Fibroblast of pulmonary artery (primary cell): ENCODE measurements around the gene DHCR24.

Source experiments
- DNase-seq: peaks from one replicate; pipeline ENCODE4 v3.0.0-alpha.2; 2010; ENCODE audit warnings: low read depth
- H3K4me3 ChIP-seq: replicated peaks from 2 replicates; pipeline ENCODE4 v1.5.1; 2011; ENCODE audit warnings: low read depth, mild to moderate bottlenecking, control low read depth, low read length, moderate library complexity
- CTCF ChIP-seq: IDR thresholded peaks from 2 replicates; pipeline ENCODE4 v1.5.1; 2011; ENCODE audit warnings: mild to moderate bottlenecking, control low read depth, low read length, inconsistent platforms; ENCODE audit errors: missing control alignments

Gene DHCR24

DNA sequence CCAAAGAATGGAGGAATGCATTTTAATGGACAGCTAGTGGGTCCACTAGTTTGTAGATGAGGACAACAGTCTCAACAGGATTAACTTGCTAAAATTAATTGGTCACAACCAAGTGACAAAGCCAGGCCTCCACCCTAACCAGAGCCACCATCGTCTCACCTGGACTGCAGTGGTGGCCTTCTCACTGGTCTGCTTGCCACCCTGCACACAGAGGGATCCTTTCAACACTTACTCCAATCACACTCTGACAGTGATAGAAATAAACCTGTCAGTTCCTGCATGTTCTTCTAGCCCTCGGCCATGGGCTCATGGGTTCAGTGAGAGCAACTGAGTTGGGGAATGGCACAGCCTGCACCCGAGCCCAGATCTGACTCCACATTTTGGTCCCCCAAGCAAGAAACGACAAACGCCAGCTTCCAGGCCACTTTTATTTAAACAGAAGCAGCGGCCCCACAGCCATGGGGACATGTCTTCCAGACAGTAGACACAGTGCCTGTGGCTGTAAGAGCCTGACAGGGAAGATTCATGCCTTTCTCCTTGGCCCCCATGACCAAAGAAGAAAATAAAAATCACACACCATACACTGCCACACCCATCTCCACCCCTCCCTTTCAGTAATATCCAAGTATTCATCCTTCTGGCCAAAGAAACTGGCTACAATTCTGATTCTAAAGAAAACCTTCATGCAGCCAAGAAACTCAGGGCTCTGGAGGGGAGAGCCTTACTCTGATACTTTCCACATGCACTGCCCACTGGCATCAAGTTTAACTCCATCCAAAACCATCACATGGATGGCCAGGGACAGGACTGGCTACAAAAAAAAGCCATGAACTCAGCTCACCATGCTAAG lies 37.6 kb downstream of the DHCR24 start:
- no peak overlapping the region for H3K4me3 ChIP-seq
- DNase-seq = no peak
- TF ChIP-seq CTCF = no peak

DNA sequence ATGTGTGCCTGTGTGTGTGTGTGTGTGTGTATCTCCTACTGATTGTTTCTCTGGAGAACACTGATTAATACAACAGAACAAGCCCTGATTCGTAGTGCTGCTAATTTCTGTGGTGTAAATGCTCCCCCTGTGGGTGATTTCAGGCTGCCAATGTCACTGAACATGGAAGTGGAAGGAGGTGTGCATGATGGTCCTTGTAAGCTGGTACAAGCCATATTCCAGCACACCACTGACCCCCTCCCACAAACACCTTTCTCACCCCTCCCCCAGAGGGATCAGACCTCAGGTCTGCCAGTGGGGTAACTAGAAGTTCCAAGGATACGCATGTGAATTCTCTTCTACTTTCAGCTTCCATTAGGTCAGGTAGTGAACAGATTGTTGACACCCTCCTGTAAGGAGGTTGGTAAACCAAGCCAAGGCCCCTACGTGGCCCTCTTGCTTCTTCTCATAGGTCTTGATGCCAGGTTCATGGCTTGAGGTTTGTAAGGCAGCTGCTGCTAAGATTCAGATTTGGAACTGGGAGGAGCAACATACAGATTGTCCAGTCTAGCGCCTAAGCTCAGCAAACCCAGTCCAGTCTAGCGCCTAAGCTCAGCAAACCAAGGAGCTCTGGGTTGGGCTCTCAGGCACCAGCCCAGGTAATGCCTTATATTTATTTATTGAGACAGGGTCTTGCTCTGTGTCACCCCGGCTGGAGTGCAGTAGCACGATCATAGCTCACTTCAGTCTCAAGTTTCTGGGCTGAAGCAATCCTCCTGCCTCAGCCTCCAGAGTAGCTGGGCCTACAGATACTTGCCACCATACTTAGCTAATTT lies 38.7 kb downstream of the DHCR24 start:
- H3K4me3 ChIP-seq = no peak overlapping the region
- no peak for DNase-seq
- TF ChIP-seq CTCF = no peak

GRCh38 chr1:54846716-54847284 lies 40.2 kb downstream of the DHCR24 start:
- TF ChIP-seq CTCF = no peak
- H3K4me3 ChIP-seq = no peak overlapping the region
- no peak for DNase-seq

- TF ChIP-seq CTCF = no peak
- no peak for DNase-seq
- no peak overlapping the region for H3K4me3 ChIP-seq
Observed at GRCh38 chr1:54846301-54846700, 40.7 kb downstream of the DHCR24 start.

- TF ChIP-seq CTCF = no peak
- DNase-seq = no peak
Observed at GRCh38 chr1:54845772-54846171, 41.2 kb downstream of the DHCR24 start.

DNA sequence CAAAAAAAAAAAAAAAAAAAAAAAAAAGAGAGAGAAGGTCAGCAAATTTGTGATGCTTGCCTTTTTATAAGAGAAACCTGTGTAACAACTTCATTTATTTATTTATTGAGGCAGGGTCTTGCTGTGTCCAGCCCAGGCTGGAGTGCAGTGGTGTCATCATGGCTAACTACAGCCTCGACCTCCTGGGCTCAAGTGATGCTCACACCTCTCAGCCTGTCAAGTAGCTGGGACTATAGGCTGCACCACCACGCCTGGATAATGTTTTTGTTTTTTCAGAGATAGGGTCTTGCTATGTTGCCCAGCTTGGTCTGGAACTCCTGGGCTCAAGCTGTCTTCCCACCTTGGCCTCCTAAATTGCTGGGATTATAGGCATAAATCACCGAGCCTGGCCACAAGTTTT lies 42.4 kb downstream of the DHCR24 start:
- TF ChIP-seq CTCF = no peak
- H3K4me3 ChIP-seq = no peak overlapping the region
- DNase-seq = no peak

More at GRCh38 chr1:54845772-54846171, 41.2 kb downstream of the DHCR24 start:
- H3K4me3 ChIP-seq = no peak overlapping the region
